GM18505 (cell line): ENCODE measurements around the gene GYS1.
"Not testable (repeated sequence)": the region's sequence is repeated elsewhere in the genome, so short reads cannot be mapped to it uniquely, and the experiment has no call there.

Experiments
- ATAC-seq: cut with Tn5 transposase; IDR thresholded peaks from one replicate; pipeline ENCODE4 v1.9.1; 2021; ENCODE audit not compliant: unreplicated experiment
- POLR2A ChIP-seq: IDR thresholded peaks from 4 replicates; pipeline ENCODE4 v1.6.1; 2011; ENCODE audit warnings: borderline replicate concordance; ENCODE audit not compliant: insufficient read depth, insufficient read length; ENCODE audit errors: extremely low read depth

The GYS1 gene

DNA sequence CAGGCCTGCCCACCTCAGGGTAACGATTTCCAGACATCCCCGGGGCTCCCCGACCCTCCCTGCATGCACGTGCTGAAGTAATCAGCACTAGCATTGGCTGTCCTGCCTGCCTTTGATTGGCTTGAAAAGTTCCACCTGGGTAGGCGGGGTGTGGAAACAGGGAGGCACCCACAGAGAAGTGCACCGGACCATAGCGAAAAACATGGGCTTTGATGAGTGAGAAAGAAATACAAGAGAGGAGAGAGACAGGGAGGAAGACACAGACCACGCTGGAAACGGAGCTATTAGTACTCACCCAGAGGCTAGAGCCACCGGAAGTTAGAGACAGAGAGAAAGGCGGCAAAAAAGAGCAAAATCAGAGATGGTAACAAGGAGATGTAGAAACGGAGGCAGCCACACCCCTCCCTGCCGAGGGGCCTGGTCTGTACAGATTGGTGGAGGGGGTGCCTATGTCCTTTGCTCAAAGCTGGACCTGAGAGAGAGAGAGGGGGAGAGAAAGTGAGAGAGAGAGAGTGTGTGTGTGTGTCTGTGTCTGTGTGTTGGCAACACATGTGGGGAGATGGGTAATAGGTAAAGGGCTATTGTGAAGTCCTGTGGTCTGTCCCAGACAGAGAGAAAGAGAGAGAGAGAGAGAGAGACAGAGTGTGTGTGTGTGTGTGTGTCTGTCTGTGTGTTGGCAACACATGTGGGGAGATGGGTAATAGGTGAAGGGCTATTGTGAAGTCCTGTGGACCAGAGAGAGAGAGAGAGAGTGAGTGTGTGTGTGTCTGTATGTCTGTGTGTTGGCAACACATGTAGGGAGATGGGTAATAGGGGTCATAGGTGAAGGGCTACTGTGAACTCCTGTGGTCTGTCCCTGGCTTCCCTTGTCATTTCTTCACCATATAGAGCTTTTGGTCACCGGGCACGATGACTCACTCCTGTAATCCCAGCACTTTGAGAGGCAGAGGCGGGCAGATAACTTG lies 28.1 kb upstream of the GYS1 start:
- no peak for TF ChIP-seq POLR2A
- no peak for ATAC-seq

- TF ChIP-seq POLR2A, result no peak
Measured at GRCh38 chr19:49020342-49020741, 27.2 kb upstream of the GYS1 start.

GRCh38 chr19:49019242-49019932 lies 26.3 kb upstream of the GYS1 start:
- no peak for ATAC-seq
- no peak for TF ChIP-seq POLR2A

More at GRCh38 chr19:49020342-49020741, 27.2 kb upstream of the GYS1 start:
- no peak for ATAC-seq

DNA sequence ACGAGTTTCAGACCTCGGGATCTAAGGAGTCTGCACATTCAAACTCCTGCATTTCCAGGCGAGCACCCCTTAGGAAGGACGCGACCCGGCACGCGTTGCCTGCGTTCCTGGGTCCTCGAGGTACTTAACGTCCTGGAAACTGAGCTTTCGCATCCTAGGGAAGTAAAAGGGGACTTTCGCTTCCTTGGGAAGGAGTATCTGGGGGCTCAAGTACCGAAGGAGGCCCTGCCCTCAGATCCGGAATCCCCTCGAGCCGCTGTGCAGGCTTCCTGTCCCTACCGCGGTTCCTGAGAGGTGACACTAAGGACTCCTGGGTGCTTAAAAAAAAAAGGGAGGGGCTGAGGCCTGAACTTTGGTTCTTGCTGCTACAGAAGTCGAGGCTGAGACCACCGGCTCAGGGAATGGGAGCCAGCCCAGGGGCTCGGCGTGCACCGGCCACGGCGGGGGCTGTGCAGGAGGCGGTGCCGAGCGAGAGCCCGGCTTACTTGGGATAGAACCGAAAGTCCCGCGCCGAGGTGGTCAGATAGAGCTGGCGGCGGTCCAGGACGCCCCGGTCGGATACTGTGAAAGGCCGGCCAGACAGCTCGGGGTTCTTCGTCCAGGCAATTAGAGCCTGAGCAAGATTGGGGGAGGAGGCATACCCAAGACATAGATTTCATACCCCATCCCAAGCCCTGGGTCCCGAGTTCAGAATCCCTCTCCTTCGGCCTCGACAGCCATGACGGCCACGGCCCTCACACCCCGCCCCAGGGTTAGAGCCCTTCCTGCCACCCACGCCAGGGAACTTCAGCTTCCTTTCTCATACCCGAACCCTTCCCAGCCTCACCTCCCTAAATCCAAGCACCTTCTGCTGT lies 25.5 kb upstream of the GYS1 start:
- ATAC-seq, result not testable (repeated sequence)

DNA sequence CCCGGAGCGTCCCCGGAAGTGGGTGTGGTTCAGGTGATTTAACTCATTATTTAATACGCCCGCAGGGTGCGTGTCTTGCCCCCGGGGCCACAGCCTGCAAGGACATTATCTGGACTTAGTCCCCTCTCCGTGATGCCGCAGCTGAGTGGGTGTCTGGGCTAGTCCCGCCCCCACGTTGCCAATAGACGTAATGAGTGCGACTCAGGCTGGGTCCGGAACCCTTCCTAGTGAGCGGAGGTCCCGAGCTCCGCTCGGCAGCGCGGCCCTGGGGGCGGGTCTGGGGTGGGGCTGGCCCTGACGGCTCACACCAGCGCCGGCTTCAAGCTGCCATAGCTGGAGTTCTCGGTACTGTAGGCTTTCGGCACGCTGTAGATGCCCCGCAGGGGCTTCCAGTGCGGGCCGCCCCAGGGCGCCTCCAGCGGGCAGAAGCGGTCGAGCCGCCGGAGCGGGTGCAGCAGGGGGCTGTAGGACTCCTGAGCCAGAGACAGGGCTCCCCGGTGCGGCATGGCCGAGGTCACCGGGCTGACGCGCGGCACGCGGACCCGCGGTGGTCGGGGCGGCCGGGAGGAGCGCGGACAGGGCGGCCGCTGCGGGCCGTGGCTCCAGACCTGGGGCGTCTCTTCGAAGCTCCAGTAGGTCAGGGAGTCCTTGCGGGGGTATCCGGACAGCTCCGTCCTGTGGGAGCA lies 24.7 kb upstream of the GYS1 start:
- no peak for TF ChIP-seq POLR2A
- ATAC-seq, result no peak

- no peak for TF ChIP-seq POLR2A
- ATAC-seq, result no peak
Measured at GRCh38 chr19:49017041-49017665, 24.0 kb upstream of the GYS1 start, which contains the start of gene LHB. LHB (minus strand) TSS chr19:49017091; CDS start chr19:49017081, 10 bp downstream.

DNA sequence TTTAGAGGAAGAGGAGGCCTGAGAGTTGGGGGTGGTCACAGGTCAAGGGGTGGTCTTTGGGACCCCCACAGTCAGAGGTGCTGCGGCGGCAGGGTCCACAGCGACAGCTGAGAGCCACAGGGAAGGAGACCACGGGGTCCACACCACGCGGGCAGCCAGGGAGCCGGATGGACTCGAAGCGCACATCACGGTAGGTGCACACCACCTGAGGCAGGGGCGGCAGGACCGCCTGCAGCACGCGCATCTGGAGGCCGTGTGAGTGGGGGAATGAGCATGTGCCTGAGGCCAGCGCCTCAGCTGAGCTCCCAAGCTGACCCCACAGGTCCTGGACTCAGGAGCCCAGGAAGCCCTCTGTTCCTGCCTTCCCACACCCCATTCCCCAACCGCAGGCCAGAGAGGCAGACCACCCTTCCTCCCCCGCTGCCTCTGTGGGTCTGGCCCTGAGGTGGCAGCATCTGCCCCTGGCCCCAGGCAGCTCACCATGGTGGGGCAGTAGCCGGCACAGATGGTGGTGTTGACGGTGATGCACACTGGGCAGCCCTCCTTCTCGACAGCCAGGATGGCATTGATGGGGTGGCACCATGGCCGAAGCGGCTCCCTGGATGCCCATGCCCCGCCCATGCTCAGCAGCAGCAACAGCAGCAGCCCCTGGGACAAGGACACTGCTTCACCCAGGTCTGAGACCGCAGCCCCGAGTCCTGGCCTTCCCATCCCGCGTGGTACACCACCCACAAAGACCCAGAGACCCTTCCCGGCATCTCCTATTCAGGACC lies 23.1 kb upstream of the GYS1 start:
- no peak for ATAC-seq
- no peak for TF ChIP-seq POLR2A

DNA sequence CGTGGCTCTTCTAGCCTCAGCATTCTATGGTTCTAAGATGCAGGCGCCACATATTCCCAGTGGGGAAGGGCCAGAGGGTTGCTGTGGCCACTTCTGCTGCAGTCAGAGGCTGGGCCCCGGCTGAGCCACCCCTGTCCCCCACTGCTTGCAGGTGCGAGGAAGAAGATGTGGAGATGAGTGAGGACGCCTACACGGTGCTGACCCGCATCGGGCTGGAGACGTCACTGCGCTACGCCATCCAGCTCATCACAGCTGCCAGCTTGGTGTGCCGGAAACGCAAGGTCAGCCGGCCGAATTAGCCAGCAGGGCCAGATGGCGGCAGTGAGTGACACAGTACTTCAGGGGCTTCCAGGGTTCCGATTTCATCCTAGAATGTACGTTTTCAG lies 21.8 kb upstream of the GYS1 start:
- ATAC-seq, result no peak
- TF ChIP-seq POLR2A, result no peak

GRCh38 chr19:49014123-49014869 lies 21.2 kb upstream of the GYS1 start:
- TF ChIP-seq POLR2A, result no peak
- ATAC-seq, result no peak

GRCh38 chr19:49011194-49011593 lies 18.1 kb upstream of the GYS1 start:
- no peak for ATAC-seq
- no peak for TF ChIP-seq POLR2A

- ATAC-seq, result no peak
- no peak for TF ChIP-seq POLR2A
Measured at GRCh38 chr19:49010453-49010852, 17.3 kb upstream of the GYS1 start.
